ENCODE measurements around the gene MRPL58. TPM values are rescaled to one million over a fixed set of nuclear protein-coding genes. Genes with fewer than 3 reads are reported as not detected.

MRPL58 gene
- total and polyA plus RNA-seq, 12 donors, result 43.7 to 72.3 (median 52.1) TPM

DNA sequence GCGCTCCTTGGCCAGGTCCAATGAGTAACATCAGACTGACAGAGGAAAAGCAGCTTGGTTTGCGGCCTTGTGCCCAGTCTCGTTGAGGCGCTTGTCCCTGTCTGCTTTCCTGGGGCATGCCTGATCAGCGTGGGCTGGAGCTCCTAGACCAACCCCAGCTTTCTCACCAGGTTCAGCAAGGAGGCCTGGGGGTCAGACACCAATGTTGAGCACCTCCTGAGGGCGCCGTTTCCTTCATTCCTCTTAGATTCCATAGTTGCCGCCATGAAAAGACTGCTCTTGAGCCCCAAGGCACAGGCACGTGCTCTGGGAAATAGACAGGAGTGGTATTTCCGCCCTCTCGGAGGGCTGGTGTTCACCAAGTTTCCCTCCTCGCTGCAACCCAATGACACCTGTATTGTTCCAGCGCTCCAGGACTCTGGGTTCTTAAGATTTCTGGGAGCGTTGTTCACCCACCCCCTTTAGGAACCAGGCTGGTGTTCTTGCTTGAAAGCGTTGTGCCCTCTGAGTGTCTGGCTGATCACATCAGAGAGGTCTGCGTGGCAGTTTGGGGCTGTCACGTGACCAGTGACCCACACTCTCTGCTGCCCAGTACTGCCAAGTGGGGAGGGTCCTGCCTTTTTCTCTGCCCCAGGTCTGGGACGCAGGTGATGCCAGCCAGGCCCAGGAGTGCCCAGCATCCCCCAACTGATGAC lies 52.5 kb downstream of the MRPL58 start:
- no peak for TF ChIP-seq CTCF (IDR thresholded peaks at IDR 0.05)
- H3K27me3 ChIP-seq, result no peaks in the 10 kb centered on the region
- intact Hi-C loops (cut with DNase I), result loop anchor here in 3 of 10 donors (5.0 to 10.0 kb wide), 4 partner anchors 47 to 140 kb away; partner anchors contain the start of gene NUP85 (in 1 of the 3)
- H3K36me3 ChIP-seq, result peaks cover 0 to 57% (median 27%) of the 10 kb centered on the region in 9 donors
- H3K4me1 ChIP-seq, result peaks cover 0 to 12% (median 8%) of the 10 kb centered on the region in 9 donors
- no peaks in the 10 kb centered on the region for H3K9me3 ChIP-seq
- ATAC-seq (no peak), DNase-seq (no peak)
- WGBS, 2 donors, result 93 to 94% methylated on average over 18 of the region's 18 CpGs
- no peak overlapping the region for H3K27ac ChIP-seq
- H3K4me3 ChIP-seq, result no peak overlapping the region

GRCh38 chr17:75065562-75066151 lies 53.2 kb downstream of the MRPL58 start:
- 70 to 79% methylated on average over 6 of the region's 6 CpGs for WGBS, 2 donors
- H3K4me3 ChIP-seq, result no peak overlapping the region
- H3K27me3 ChIP-seq, result no peaks in the 10 kb centered on the region
- H3K27ac ChIP-seq, result no peak overlapping the region
- peaks cover 0 to 6% (median 2%) of the 10 kb centered on the region in 9 donors for H3K4me1 ChIP-seq
- DNase-seq, result no peak
- ATAC-seq, result no peak
- TF ChIP-seq CTCF (IDR thresholded peaks at IDR 0.05), result no peak
- H3K9me3 ChIP-seq, result no peaks in the 10 kb centered on the region
- H3K36me3 ChIP-seq, result peaks cover 0 to 50% (median 27%) of the 10 kb centered on the region in 9 donors
- intact Hi-C loops (cut with DNase I), result loop anchor here in 3 of 10 donors (10.0 kb wide), 3 partner anchors 99 to 139 kb away; partner anchors contain the start of gene NUP85 (in 1 of the 3)

- DNase-seq, result no peak
- Histone ChIP-seq H3K36me3 (peaks cover 0 to 29% (median 18%) of the 10 kb centered on the region in 9 donors), H3K4me3 (no peak overlapping the region), H3K4me1 (peaks cover 0 to 19% (median 6%) of the 10 kb centered on the region in 9 donors), H3K27ac (no peak overlapping the region), H3K9me3 (no peaks in the 10 kb centered on the region), H3K27me3 (no peaks in the 10 kb centered on the region)
- WGBS, 2 donors, result 67 to 82% methylated on average over 4 of the region's 4 CpGs
- intact Hi-C loops (cut with DNase I), result loop anchor here in 3 of 10 donors (10.0 kb wide), 3 partner anchors 97 to 137 kb away; partner anchors contain the start of gene NUP85 (in 1 of the 3)
- ATAC-seq, result no peak
- no peak for TF ChIP-seq CTCF (IDR thresholded peaks at IDR 0.05)
Measured at GRCh38 chr17:75067856-75068255, 55.4 kb downstream of the MRPL58 start.

- TF ChIP-seq CTCF (IDR thresholded peaks at IDR 0.05), result no peak
- Histone ChIP-seq H3K27ac (no peak overlapping the region), H3K36me3 (peaks cover 0 to 20% (median 9%) of the 10 kb centered on the region in 9 donors), H3K4me3 (no peak overlapping the region), H3K27me3 (no peaks in the 10 kb centered on the region), H3K9me3 (no peaks in the 10 kb centered on the region), H3K4me1 (peaks cover 0 to 19% (median 6%) of the 10 kb centered on the region in 9 donors)
- intact Hi-C loops (cut with DNase I), result loop anchor here in 3 of 10 donors (10.0 kb wide), 3 partner anchors 96 to 136 kb away; partner anchors contain the start of gene NUP85 (in 1 of the 3)
- DNase-seq (no peak), ATAC-seq (no peak)
- 80 to 82% methylated on average over 8 of the region's 8 CpGs for WGBS, 2 donors
Measured at GRCh38 chr17:75068750-75069149, 56.3 kb downstream of the MRPL58 start.
